Astrocyte (in vitro differentiated cells and primary cell): Measurements from ENCODE around the gene CELA2B. TPM values are rescaled to one million over a fixed set of nuclear protein-coding genes. Genes with fewer than 3 reads are reported as not detected.

Source experiments
- DNase-seq: peaks from one replicate; pipeline ENCODE4 v3.0.0-alpha.2; 2010; ENCODE audit warnings: low read depth
- FAIRE-seq: peaks from 2 replicates; lab custom pipeline; 2011; peaks lifted over from hg19 to GRCh38; lab: Jason Lieb, UNC
- H2AFZ ChIP-seq: 2 replicates; pipeline ENCODE4 v1.6.0; 2012; ENCODE audit warnings: low read depth, low read length, inconsistent platforms
- H3K27ac ChIP-seq: 2 replicates; pipeline ENCODE4 v1.5.1; 2011; ENCODE audit warnings: low read depth, low read length, inconsistent platforms
- H3K27me3 ChIP-seq: 2 replicates; pipeline ENCODE4 v1.6.0; 2011; ENCODE audit warnings: low read length, inconsistent platforms; ENCODE audit not compliant: insufficient read depth
- H3K36me3 ChIP-seq: 2 replicates; pipeline ENCODE4 v1.5.1; 2011; ENCODE audit warnings: low read length, inconsistent platforms; ENCODE audit not compliant: insufficient read depth
- H3K4me1 ChIP-seq: 2 replicates; pipeline ENCODE4 v1.5.1; 2011; ENCODE audit warnings: low read length, inconsistent platforms; ENCODE audit not compliant: insufficient read depth
- H3K4me2 ChIP-seq: 2 replicates; pipeline ENCODE4 v1.6.0; 2012; ENCODE audit warnings: low read length, inconsistent platforms
- H3K4me3 ChIP-seq: 2 replicates; pipeline ENCODE4 v1.5.1; 2011; ENCODE audit warnings: low read depth, mild to moderate bottlenecking, low read length, inconsistent platforms; ENCODE audit not compliant: insufficient read depth
- H3K79me2 ChIP-seq: 2 replicates; pipeline ENCODE4 v1.6.0; 2012; ENCODE audit warnings: mild to moderate bottlenecking, low read length, inconsistent platforms; ENCODE audit not compliant: insufficient read depth
- H3K9ac ChIP-seq: 2 replicates; pipeline ENCODE4 v1.6.0; 2012; ENCODE audit warnings: mild to moderate bottlenecking, low read length, inconsistent platforms
- H3K9me3 ChIP-seq: 2 replicates; pipeline ENCODE4 v1.5.1; 2012; ENCODE audit warnings: low read depth, mild to moderate bottlenecking, low read length, inconsistent platforms; ENCODE audit not compliant: insufficient read depth
- H4K20me1 ChIP-seq: 2 replicates; pipeline ENCODE4 v1.6.0; 2012; ENCODE audit warnings: low read length, inconsistent platforms; ENCODE audit not compliant: insufficient read depth
- H3K27ac Mint-ChIP-seq: one replicate; pipeline ENCODE4 v1.8.0; 2021; ENCODE audit warnings: mild to moderate bottlenecking, mixed read lengths; ENCODE audit not compliant: unreplicated experiment
- H3K27me3 Mint-ChIP-seq: one replicate; pipeline ENCODE4 v1.8.0; 2021; ENCODE audit warnings: low read depth, mixed read lengths; ENCODE audit not compliant: unreplicated experiment
- H3K36me3 Mint-ChIP-seq: one replicate; pipeline ENCODE4 v1.8.0; 2021; ENCODE audit warnings: low read depth, mixed read lengths; ENCODE audit not compliant: unreplicated experiment
- H3K4me1 Mint-ChIP-seq: one replicate; pipeline ENCODE4 v1.8.0; 2021; ENCODE audit warnings: low read depth, mixed read lengths; ENCODE audit not compliant: unreplicated experiment
- H3K4me3 Mint-ChIP-seq: one replicate; pipeline ENCODE4 v1.8.0; 2021; ENCODE audit warnings: mild to moderate bottlenecking, moderate library complexity, mixed read lengths; ENCODE audit not compliant: unreplicated experiment
- H3K9me3 Mint-ChIP-seq: one replicate; pipeline ENCODE4 v1.8.0; 2021; ENCODE audit warnings: mild to moderate bottlenecking, mixed read lengths; ENCODE audit not compliant: unreplicated experiment
- EZH2 ChIP-seq: IDR thresholded peaks from 2 replicates; pipeline ENCODE4 v1.6.1; 2012; ENCODE audit warnings: mild to moderate bottlenecking, low read length, inconsistent platforms; ENCODE audit not compliant: insufficient read depth
- total RNA-seq: library from RNA; stranded (reverse); gene quantifications from 2 replicates; pipeline ENCODE4 v1.2.1, GENCODE V29; 2021
- TF ChIP-seq, protein P1 (sequence below): IDR thresholded peaks from 2 replicates; pipeline ENCODE4 v1.5.1; 2011; ENCODE audit warnings: low read depth, mild to moderate bottlenecking, inconsistent platforms, low read length, moderate library complexity; ENCODE audit not compliant: insufficient read depth

The CELA2B gene
- total RNA-seq, 1 donor from 2014 or later: not detected

DNA sequence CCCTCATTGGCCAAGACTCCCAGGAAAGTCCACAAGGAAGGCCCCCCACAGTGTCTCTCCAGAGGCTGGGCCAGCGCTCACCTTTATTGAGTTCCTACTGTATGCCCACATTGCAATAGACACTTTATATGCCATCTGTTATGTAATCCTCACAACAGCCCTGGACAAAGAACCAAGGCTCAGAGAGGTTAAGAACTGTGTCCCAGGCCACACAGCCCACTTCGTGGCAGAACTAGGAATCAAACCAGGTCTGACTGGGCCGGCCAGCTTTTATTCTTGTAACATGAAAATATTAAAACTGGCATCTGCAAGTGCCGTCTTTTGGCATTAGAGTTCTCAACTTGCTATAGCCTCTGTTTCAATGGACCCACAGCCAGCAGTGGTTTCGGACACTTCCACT is 33.1 kb upstream of the CELA2B start:
- no peak overlapping the region for H2AFZ ChIP-seq
- H3K4me1 ChIP-seq: no peaks in the 10 kb centered on the region
- H3K36me3 ChIP-seq: no peaks in the 10 kb centered on the region
- H3K79me2 ChIP-seq: no peaks in the 10 kb centered on the region
- peaks cover 32% of the 10 kb centered on the region for H3K27me3 Mint-ChIP-seq
- peaks cover 4% of the 10 kb centered on the region for H3K27me3 ChIP-seq
- H3K36me3 Mint-ChIP-seq: no peaks in the 10 kb centered on the region
- H3K4me3 ChIP-seq: no peak overlapping the region
- no peaks in the 10 kb centered on the region for H3K4me1 Mint-ChIP-seq
- TF ChIP-seq EZH2: no peak
- TF ChIP-seq, protein P1, sequence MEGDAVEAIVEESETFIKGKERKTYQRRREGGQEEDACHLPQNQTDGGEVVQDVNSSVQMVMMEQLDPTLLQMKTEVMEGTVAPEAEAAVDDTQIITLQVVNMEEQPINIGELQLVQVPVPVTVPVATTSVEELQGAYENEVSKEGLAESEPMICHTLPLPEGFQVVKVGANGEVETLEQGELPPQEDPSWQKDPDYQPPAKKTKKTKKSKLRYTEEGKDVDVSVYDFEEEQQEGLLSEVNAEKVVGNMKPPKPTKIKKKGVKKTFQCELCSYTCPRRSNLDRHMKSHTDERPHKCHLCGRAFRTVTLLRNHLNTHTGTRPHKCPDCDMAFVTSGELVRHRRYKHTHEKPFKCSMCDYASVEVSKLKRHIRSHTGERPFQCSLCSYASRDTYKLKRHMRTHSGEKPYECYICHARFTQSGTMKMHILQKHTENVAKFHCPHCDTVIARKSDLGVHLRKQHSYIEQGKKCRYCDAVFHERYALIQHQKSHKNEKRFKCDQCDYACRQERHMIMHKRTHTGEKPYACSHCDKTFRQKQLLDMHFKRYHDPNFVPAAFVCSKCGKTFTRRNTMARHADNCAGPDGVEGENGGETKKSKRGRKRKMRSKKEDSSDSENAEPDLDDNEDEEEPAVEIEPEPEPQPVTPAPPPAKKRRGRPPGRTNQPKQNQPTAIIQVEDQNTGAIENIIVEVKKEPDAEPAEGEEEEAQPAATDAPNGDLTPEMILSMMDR: no peak
- no peak overlapping the region for H3K27ac Mint-ChIP-seq
- H3K27ac ChIP-seq: no peak overlapping the region
- H3K4me3 Mint-ChIP-seq: no peak overlapping the region
- no peak overlapping the region for H3K4me2 ChIP-seq
- H3K9ac ChIP-seq: no peak overlapping the region
- H4K20me1 ChIP-seq: no peaks in the 10 kb centered on the region
- no peaks in the 10 kb centered on the region for H3K9me3 Mint-ChIP-seq
- no peaks in the 10 kb centered on the region for H3K9me3 ChIP-seq
- DNase-seq (no peak), FAIRE-seq (no peak)

DNA sequence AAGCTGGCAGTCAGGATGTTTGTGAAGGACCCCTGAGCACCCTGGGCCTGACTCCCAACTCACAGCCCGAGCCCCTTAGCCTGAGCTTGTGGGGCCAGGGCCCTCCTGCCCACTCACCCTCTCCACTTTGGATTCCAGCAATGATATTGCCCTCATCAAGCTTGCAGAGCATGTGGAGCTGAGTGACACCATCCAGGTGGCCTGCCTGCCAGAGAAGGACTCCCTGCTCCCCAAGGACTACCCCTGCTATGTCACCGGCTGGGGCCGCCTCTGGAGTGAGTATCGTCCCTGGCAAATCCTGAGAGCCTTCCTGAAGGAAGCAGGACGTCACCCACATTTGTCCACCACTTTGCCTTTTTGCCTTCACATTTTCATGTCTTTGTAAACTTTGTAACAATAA is 32.6 kb upstream of the CELA2B start:
- Histone ChIP-seq H3K27ac (no peak overlapping the region), H3K4me1 (no peaks in the 10 kb centered on the region), H3K79me2 (no peaks in the 10 kb centered on the region), H4K20me1 (no peaks in the 10 kb centered on the region), H2AFZ (no peak overlapping the region), H3K9me3 (no peaks in the 10 kb centered on the region), H3K9ac (no peak overlapping the region), H3K4me2 (no peak overlapping the region), H3K27me3 (peaks cover 4% of the 10 kb centered on the region), H3K36me3 (no peaks in the 10 kb centered on the region), H3K4me3 (no peak overlapping the region)
- DNase-seq (no peak), FAIRE-seq (no peak)
- Mint-ChIP-seq H3K9me3 (no peaks in the 10 kb centered on the region), H3K27ac (no peak overlapping the region), H3K36me3 (no peaks in the 10 kb centered on the region), H3K4me1 (no peaks in the 10 kb centered on the region), H3K27me3 (peaks cover 34% of the 10 kb centered on the region), H3K4me3 (no peak overlapping the region)
- TF ChIP-seq, protein P1: no peak
- no peak for TF ChIP-seq EZH2

DNA sequence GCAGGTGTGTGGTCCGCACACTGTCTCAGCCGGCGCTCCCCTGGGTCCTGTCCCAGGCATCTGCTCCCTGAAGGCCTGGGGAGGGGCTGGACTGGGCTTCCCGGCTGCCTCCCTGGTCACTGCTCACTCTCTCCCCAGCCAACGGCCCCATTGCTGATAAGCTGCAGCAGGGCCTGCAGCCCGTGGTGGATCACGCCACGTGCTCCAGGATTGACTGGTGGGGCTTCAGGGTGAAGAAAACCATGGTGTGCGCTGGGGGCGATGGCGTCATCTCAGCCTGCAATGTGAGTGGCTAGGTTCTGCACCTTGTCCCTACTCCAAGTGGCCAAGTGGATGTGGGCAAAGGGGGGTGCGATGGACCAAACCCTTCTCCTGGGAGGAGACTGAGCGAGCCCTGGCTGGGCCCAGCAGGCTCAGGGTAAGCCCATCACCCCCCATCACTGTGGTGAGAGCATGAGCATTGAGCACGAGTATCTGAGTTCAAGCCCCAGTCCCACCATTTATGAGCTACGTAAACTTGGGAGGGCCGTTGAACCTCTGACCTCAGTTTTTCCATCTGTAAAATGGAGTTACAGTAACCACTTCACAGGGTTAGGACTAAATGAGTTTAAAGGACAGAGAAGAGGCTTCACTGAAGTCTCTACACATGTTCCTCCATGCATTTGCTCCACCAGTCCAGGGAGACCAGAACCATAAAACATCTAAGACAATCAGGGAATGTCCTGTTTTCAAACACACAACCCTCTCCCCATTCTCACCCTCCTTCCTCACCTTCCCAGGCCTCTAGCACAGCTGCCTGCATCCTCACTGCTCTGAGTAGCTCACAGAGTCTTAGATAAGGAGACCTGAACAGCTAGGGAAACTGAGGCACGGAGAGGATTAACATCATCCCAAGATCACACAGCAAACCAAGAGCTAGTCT is 31.2 kb upstream of the CELA2B start:
- no peak for FAIRE-seq
- H3K9me3 ChIP-seq: no peaks in the 10 kb centered on the region
- no peak for DNase-seq
- no peak overlapping the region for H3K4me2 ChIP-seq
- H3K36me3 Mint-ChIP-seq: no peaks in the 10 kb centered on the region
- H4K20me1 ChIP-seq: no peaks in the 10 kb centered on the region
- H3K36me3 ChIP-seq: no peaks in the 10 kb centered on the region
- peaks cover 29% of the 10 kb centered on the region for H3K27me3 Mint-ChIP-seq
- H3K4me3 ChIP-seq: no peak overlapping the region
- no peaks in the 10 kb centered on the region for H3K9me3 Mint-ChIP-seq
- H2AFZ ChIP-seq: no peak overlapping the region
- no peaks in the 10 kb centered on the region for H3K79me2 ChIP-seq
- H3K4me1 ChIP-seq: no peaks in the 10 kb centered on the region
- H3K4me1 Mint-ChIP-seq: no peaks in the 10 kb centered on the region
- no peak overlapping the region for H3K9ac ChIP-seq
- no peak overlapping the region for H3K27ac ChIP-seq
- TF ChIP-seq, protein P1: no peak
- no peak for TF ChIP-seq EZH2
- no peak overlapping the region for H3K27ac Mint-ChIP-seq
- no peak overlapping the region for H3K4me3 Mint-ChIP-seq
- H3K27me3 ChIP-seq: peaks cover 4% of the 10 kb centered on the region
